GM10266 (cell line): Measurements from ENCODE around the gene ERFL.
"Not testable (repeated sequence)": the region's sequence is repeated elsewhere in the genome, so short reads cannot be mapped to it uniquely, and the experiment has no call there.

ENCODE experiments used
- DNase-seq: peaks from one replicate; pipeline ENCODE4 v3.0.0; 2012; ENCODE audit errors: extremely low spot score
- CTCF ChIP-seq: IDR thresholded peaks from 2 replicates; pipeline ENCODE4 v1.5.1; 2012; ENCODE audit warnings: mild to moderate bottlenecking, low read depth; ENCODE audit not compliant: control insufficient read depth, insufficient read depth; ENCODE audit errors: missing control alignments

The ERFL gene

GRCh38 chr19:41915776-41916414, 12.4 kb downstream of the ERFL start:
- no peak for DNase-seq
- TF ChIP-seq CTCF, result no peak

GRCh38 chr19:41915021-41915775, 13.1 kb downstream of the ERFL start:
- TF ChIP-seq CTCF, result no peak
- DNase-seq, result no peak

- not testable (repeated sequence) for DNase-seq
Measured at GRCh38 chr19:41914424-41914834, 13.8 kb downstream of the ERFL start.

GRCh38 chr19:41913538-41914423, 14.5 kb downstream of the ERFL start:
- TF ChIP-seq CTCF, result no peak
- no peak for DNase-seq

GRCh38 chr19:41912899-41913537, 15.2 kb downstream of the ERFL start:
- no peak for TF ChIP-seq CTCF

GRCh38 chr19:41911889-41912731, 16.1 kb downstream of the ERFL start:
- TF ChIP-seq CTCF, result no peak
- DNase-seq, result no peak

More at GRCh38 chr19:41912899-41913537, 15.2 kb downstream of the ERFL start:
- DNase-seq, result no peak
